C1 segment of cervical spinal cord (tissue), 14 donors: ENCODE measurements around the gene ESR2.
"Not testable (repeated sequence)": the region's sequence is repeated elsewhere in the genome, so short reads cannot be mapped to it uniquely, and the experiment has no call there.

Experiments used
- DNase-seq, 14 donors: peaks; one replicate each; lab custom pipeline; 2025; lab: John Stamatoyannopoulos, UW

ESR2 gene

DNA sequence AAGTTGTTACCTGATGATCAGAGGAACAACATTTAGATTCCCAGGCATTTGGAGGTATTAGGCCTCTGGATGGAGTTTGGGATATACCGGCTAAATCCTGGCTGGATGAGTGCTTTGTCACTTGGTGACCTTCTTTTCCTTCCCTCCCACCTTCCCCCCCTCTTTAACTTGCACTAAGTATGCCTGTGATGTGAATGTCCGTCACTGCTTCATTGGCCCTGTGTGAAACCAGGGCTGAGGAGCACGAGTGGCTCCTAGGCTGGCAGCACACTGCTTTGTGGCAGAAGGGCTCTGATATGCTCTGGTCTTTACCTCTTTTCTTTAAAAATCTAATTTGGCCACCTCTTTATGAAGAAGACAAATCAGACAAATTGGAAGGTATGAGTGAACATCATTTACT lies 95.7 kb downstream of the ESR2 start:
- peak in 1 of 14 donors; percentile 72 for DNase-seq

DNA sequence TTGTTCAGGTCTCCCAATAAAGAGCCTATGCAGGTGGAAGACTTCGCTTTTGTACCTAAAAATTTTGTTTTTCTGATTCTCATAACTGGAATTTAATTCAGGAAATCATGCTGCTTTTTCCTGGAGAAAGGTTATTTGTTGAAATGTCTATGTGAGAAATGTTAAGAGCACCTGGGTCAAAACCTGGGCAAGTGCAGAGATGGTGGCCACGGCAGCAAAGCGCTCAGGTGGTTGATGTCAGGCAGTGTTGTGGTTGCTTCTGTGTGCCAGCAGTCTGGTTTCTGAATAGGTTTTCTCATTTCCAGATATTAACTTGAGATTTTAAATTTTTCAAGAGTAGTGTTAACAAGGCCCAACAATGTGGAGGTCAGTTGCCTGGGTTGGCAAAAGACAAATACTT lies 96.2 kb downstream of the ESR2 start:
- peak in 1 of 14 donors; percentile 76 for DNase-seq

DNA sequence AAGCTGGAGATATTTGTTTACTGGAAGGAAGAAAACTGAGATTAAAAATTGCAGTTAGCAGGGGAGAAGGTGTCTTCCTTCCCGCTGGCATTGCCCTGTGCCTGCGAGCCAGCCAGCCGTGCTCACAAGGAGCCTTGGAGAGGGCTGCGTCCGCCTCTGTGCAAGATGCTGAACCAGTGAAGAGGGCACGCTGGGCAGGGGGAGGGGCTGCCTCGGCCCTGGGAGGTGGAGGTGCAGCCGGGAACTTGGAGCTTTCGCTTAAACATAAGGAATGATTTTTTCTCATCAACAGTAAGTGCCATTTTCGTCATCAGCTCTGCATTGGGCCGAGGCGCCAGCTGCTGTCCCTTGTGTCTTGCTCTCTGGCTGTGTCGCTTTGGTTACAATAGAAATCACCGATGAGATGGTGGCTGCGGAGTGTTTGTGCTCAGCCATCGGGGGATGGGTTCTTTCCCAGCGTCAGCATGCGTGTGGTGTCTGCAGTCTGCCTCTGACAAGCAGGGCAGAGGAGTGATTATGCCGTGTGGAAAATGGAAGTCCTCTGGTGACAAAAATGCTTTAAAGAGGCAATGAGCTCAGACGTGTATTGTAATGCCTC lies 97.3 kb downstream of the ESR2 start:
- peak; percentile 14 to 95 (median 56) for DNase-seq

DNA sequence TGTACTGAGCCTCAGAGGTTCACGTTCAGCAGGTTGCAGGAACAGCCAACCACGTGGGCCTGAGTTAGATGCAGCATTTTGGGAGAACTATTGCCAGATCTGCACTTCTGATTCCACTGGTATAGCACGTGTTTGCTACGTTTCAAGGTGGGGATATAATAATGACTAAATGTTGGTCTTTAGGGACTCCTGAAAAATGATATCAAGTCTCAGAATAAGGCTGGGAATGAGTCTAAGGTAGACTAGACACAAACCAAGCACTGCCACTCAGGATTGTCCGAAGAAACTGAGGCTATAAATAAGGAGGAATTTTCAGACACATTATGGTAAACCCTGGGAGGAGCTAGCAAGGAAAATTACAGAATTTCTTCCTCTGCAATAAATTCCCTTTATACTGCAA lies 98.1 kb downstream of the ESR2 start:
- peak in 1 of 14 donors; percentile 40 for DNase-seq

DNA sequence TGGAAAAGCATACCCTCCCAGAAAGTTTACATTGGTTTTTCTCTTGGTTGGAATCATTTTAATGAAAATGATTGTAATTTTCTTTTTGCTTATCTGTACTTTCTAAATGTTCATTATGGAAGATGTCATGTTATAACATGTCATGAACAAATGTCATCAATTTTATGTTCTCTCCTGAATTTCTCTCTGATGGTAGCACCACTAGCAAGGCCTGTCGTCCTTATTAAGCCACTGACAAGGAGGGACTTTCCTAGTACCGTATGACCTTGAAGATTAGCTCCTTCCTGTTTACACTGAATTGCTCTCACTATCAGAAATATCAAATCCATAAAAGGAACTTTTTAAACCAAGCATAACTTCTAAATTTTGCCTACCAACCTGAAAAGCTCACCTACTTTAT lies 99.0 kb downstream of the ESR2 start:
- DNase-seq: no peak

DNA sequence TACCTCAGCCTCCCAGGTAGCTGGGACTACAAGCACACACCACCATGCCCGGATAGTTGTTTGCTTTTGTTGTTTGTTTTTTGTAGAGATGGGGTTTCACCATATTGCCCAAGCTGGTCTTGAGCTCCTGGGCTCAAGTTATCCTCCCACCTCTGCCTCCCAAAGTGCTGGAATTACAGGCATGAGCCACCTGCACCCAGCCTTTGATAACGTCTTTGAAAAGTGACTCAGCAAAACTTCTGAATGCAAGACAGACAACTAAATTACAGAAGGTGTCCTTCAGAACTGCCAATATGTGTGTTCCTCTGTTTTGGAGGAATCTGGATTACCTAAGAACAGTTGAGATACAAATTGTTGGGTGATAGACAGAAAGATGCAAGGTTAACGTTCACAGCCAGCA lies 99.8 kb downstream of the ESR2 start:
- no peak for DNase-seq

DNA sequence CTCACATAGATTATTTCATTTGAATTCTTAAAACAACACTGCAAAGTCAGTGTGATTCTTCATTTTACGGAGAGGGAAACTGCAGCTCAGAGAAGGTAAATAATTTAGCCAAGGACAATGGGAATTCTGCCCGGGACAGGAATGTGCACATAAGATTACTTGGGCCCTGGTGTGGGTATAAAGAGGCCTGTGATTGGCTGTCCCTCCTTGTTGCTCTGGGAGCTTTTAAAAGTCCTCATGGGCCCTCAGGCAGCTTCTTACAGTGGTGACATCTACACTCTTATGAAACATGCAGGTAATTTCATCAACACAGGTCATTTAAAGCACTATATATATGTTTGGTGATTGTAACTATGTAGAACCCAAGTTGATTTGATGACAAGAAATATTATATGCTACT lies 100.3 kb downstream of the ESR2 start:
- no peak for DNase-seq

DNA sequence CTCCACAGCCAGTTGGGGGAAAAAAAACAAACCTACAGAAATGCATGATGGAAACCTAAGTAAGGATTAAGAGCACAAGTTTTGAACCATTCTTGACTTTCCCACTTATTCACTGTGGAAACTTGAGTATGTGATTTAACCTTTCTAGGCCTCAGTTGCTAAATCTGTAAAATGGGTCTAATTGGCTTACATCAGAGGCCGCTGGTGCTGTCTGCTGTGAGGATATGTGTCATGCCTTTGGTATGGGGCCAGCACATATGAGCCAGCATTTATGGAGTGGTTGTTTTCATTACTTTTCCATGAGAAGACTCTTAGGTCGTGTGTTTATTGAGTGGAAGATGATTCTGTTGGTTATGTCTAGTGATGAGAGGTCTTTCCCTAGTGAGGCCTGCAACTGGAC lies 102.4 kb downstream of the ESR2 start:
- no peak for DNase-seq

DNA sequence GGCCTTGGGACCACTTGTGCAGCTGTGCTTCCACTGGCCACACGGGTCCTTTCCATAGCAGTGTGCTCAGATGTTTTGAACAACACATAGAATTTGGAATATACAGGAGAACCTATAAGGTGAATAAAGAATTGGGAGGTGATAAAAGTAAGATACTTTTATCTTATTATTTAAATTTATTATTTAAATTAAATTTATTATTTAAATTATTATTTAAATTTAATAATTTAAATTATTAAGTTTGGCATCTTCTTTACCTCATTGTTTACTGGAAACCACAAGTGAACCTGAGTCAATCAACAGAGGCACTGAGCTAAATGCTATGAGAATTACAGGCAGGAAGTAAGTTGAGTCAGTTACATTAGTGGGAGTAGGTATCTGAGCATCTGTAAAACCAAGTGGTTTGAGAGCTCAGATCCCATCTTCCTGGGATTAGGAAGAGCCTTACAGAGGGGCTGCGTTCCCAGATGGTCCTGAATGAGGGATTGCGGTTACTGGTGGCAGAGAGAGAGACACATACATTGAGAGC lies 103.1 kb downstream of the ESR2 start:
- no peak for DNase-seq

DNA sequence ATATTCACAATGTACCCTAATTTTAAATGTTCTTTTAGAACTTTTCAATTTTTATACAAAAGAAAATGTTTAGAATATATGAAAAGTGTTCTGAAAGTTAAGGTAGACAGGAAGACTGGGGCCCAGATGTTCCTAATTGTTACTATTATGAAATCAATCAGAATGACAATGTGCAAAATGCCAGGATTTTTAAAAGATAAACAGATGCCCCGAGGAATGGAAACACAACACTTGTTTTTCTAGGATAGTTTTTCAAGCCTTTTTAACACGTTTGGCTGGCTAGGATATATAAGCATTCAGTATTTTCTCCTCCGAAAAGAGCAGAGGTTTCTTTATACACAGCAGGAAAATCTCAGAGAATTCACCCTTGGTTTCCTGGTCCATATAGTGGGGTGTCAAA lies 106.8 kb downstream of the ESR2 start:
- DNase-seq: no peak

DNA sequence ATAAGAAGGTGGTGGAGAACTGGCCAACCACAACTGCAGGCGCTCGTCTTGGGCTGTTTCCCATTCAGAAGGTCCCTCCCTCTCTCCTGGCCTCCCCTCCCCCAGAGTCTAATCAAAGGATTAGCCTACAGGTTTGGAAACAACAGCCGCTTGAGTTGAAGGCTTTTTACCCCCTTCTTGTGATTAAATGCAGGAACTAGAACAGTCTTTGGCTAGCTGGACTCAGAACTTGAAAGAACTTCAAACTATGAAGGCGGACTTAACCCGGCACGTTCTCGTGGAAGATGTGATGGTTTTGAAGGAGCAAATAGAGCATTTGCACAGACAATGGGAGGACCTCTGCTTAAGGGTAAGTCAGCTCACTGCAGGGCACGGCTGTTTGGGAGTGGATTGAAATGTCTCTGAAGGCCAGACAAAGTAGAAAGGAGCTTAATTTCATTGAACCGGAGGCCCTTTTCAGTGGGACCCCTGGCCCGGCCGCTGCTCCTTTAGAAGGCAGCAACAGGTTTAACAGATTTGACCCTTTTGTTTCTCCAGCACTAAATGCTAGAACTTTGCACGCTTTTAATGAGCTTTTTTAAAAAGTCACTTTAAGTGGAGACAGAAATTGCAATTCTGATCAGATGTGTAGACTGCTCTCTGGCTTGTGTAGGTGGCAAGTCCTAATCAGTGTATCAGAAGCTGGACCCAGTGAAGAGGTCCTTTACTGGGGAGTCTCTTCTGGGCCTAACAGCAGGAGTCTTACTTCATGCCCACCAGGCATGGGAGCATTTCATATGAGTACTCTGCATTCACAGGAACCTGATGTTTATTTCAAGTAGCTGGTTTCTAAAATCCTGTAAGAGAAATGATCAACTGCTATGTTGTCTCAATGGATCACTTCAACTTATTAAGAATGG lies 107.7 kb downstream of the ESR2 start:
- no peak for DNase-seq

DNA sequence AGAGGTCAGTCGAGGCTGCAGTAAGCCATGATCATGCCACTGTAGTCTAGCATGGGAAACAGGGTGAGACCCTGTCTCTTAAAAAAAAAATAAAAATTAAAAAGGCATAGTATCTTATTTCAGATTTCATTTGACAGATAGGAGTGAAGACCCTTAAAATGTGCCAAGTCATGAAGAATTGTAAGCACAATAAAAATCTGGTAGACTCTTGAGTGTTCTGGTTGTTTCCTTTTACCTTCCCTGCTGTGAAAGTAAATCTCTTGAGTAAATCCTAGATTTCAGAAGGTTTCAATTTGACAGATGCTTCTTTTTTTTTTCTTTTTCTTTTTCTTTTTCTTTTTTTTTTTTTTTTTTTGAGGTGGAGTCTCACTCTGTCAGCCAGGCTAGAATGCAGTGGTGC lies 109.0 kb downstream of the ESR2 start:
- DNase-seq: no peak

DNA sequence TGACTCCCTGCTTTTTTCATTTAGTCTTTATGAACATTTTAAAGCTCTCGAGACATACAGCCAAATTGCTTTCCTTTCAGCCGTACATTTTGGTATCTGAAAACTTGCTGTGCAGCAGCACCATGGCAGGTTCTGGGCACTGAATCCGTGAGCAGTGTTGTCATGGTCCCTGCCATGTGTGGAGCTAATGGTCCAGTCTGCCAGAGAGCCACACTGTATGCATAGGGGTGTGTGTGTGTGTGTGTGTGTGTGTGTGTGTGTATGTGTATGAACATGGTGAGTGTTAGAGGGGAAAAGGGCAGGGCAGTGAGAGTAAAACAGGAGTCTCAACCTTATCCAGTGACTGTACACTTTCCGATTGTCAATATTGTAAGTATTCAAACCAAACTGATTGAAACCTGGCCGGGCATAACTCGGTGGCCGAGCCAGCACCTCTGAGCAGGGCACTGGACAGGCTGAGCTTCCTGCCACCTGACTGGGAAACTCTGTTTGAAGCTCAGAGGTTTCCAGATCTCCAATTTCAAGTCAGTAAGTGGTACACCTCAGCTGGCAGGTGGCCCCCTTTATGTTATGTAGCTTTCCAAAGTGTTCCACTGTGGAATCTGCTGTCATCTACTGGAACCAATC lies 110.0 kb downstream of the ESR2 start:
- DNase-seq: peak in 1 of 14 donors; percentile 8

DNA sequence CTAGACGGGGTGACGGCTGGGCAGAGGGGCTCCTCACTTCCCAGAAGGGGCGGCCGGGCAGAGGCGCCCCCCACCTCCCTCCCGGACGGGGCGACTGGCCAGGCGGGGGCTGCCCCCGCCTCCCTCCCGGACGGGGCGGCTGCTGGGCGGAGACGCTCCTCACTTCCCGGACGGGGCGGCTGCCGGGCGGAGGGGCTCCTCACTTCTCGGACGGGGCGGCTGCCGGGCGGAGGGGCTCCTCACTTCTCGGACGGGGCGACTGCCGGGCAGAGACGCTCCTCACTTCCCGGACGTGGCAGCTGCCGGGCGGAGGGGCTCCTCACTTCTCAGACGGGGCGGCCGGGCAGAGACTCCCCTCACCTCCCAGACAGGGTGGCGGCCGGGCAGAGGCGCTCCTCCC lies 111.3 kb downstream of the ESR2 start:
- DNase-seq: not testable (repeated sequence)

DNA sequence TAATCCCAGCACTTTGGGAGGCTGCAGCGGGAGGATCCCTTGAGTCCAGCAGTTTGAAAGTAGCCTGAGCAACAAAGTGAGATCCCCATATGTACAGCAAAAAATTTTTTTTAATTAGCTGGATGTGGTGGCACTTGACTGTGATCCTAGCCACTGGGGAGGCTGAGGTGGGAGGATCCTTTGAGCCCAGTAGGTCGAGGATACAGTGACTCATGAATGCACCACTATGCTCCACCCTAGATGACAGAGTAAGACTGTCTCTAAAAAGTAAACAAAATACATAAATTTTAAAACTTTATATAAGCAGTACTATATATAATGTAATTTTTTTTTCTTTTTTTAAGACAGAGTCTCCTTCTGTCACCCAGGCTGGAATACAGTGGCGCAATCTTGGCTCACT lies 115.4 kb downstream of the ESR2 start:
- DNase-seq: no peak

DNA sequence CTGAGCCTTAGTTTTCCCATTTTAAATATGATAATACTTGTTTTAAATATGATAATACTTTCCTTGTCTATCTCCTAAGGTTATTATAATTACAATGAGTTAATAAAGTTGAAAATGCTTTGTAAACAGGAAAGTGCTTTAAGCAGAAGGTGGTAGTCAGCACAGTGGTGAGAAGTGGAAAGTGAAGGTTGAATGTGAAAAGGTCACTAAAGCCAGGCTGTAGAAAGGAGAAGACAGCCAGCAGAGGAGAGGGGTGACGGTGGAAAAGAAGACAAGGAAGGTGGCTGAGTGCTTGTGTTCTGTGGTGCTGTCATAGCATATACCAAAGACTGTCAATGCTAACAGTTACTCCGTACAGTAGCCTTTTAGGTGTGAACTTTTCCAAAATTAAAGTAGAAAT lies 117.8 kb downstream of the ESR2 start:
- DNase-seq: no peak

DNA sequence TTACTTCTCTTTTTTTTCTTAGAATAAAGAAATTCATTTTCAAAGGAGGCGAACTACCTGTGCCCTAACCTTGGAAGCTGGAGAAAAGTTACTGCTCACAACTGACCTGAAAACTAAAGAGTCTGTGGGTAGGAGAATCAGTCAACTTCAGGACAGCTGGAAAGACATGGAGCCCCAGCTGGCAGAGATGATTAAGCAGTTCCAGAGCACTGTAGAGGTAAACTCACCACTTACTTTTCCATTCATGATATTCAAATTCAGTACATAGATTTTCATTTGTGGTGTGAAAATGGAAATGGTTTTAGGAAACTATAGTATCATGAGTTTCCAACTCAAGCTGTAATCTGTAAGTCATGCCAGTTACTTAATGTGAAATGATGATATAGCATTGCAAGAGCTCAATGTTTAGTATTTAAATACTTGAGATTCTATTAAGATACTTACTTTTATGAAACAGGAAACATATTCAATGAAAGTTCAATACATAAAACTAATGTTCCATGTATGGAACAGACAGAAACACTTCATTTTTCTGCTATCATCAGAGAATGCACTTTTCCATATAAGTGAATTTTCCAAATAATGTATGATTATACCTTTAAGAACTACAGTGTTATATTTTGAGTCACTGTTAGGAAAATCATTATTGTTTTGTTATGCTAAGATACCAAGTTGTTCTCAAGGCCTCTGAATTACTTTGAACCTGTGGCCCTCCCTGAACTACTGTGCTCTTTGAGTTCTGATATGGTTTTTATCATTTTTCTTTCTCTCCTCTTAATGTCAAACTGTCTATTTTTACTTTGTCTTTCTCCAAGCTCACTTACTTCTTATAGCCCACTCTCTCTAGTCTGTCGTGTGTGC lies 119.0 kb downstream of the ESR2 start:
- no peak for DNase-seq

DNA sequence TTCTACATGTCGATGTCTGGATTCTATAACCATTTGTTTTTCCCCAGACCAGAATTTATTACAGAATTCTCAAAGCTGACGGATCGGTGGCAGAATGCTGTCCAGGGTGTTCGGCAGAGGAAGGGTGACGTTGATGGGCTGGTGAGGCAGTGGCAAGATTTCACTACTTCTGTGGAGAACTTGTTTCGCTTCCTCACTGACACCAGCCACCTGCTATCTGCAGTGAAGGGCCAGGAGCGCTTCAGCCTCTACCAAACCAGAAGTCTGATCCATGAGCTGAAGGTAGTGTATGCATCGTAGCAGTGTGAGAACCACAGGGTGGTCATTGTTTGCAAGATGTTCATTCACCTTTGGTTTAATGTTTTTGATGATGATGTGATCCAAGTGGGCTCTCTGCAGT lies 124.0 kb downstream of the ESR2 start:
- DNase-seq: no peak

DNA sequence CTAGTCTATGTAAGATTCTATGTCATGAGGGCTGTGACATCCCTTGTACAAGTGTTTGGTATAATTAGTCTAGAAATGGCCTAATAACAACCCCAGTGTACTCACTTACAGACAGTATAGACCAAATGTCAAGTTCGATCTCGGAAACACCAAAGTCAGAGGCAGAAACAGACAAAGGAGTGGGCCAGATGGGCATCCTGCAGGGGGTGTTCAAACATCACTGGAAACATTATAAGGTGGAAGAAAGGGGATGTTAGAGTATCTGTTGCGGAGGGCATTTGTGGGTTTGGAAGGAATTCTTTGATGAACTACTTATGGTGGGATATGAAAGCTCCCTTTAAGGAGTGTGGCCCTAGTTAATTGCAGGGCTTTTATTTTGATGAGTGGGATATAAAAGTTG lies 134.6 kb downstream of the ESR2 start:
- peak in 1 of 14 donors; percentile 8 for DNase-seq

DNA sequence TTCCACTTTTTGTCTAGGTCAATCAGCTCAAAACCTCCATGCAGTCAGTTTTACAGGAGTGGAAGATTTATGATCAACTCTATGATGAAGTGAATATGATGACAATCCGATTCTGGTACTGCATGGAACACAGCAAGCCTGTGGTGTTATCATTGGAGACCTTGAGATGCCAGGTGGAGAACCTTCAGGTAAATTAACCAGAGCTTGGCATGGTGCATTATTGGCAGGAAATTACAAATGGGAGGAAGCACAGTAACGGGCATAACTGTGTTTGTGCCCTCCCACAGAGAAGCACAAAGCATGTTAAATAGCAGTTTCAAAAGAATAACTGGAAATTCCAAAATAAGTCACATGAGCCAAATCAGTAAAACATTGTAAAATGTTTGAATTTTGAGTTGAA lies 135.6 kb downstream of the ESR2 start:
- DNase-seq: peak in 1 of 14 donors; percentile 59

DNA sequence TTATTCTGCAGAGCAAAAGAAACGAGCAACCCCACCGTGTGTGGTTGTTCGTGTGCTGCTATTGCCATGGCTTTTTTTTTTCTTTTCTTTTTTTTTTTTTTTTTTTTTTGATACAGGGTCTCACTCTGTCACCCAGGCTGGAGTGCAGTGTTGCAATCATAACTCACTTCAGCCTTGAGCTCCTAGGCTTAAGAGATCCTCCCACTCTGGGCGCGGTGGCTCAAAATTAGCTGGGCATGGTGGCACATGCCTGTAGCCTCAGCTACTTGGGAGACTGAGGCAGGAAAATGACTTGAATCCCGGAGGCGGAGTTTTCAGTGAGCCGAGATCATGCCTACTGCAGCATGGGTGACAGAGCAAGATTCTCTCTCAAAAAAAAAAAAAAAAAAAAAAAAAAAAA lies 144.2 kb downstream of the ESR2 start:
- DNase-seq: no peak
